ENCODE measurements around the gene KCTD18.

Gene KCTD18

GRCh38 chr2:200509612-200510433 is at the start of gene KCTD18:
KCTD18 (minus strand) TSS chr2:200510068; CDS start chr2:200507016, 3,052 bp downstream.
- peak; percentile 89 for DNase-seq

- DNase-seq, result no peak
Measured at GRCh38 chr2:200540793-200541192, 30.9 kb upstream of the KCTD18 start.

- DNase-seq, result no peak
Measured at GRCh38 chr2:200538139-200538538, 28.3 kb upstream of the KCTD18 start.

GRCh38 chr2:200534572-200534971 is 24.7 kb upstream of the KCTD18 start:
- DNase-seq, result no peak

- no peak for DNase-seq
Measured at GRCh38 chr2:200533754-200534153, 23.9 kb upstream of the KCTD18 start.

- no peak for DNase-seq
Measured at GRCh38 chr2:200528228-200528627, 18.4 kb upstream of the KCTD18 start.

GRCh38 chr2:200525882-200526651 is 16.2 kb upstream of the KCTD18 start, which contains the start of gene SGO2:
SGO2 (plus strand) TSS chr2:200526207; CDS start chr2:200532976, 6,769 bp downstream.
- DNase-seq, result peak; percentile 96

- no peak for DNase-seq
Measured at GRCh38 chr2:200525551-200525881, 15.6 kb upstream of the KCTD18 start.

- DNase-seq, result no peak
Measured at GRCh38 chr2:200525066-200525465, 15.2 kb upstream of the KCTD18 start.

- DNase-seq, result no peak
Measured at GRCh38 chr2:200523604-200524003, 13.7 kb upstream of the KCTD18 start.

- DNase-seq, result no peak
Measured at GRCh38 chr2:200523158-200523557, 13.3 kb upstream of the KCTD18 start.

GRCh38 chr2:200515155-200515554 is 5.3 kb upstream of the KCTD18 start:
- peak; percentile 21 for DNase-seq

GRCh38 chr2:200509235-200509611 is 645 bp downstream of the KCTD18 start:
- peak; percentile 5 for DNase-seq

GRCh38 chr2:200507179-200507578 is 2.7 kb downstream of the KCTD18 start:
- no peak for DNase-seq

GRCh38 chr2:200506679-200507078 is 3.2 kb downstream of the KCTD18 start:
- DNase-seq, result no peak

GRCh38 chr2:200502196-200502595 is 7.7 kb downstream of the KCTD18 start:
- DNase-seq, result no peak

- no peak for DNase-seq
Measured at GRCh38 chr2:200498402-200499162, 11.3 kb downstream of the KCTD18 start.

- DNase-seq, result no peak
Measured at GRCh38 chr2:200496696-200497095, 13.2 kb downstream of the KCTD18 start.

GRCh38 chr2:200494048-200494447 is 15.8 kb downstream of the KCTD18 start:
- DNase-seq, result no peak

GRCh38 chr2:200492656-200493055 is 17.2 kb downstream of the KCTD18 start:
- no peak for DNase-seq

GRCh38 chr2:200490001-200490400 is 19.9 kb downstream of the KCTD18 start:
- no peak for DNase-seq

- DNase-seq, result no peak
Measured at GRCh38 chr2:200488169-200488568, 21.7 kb downstream of the KCTD18 start.

GRCh38 chr2:200486529-200486928 is 23.3 kb downstream of the KCTD18 start:
- DNase-seq, result no peak
